Spinal cord (tissue), 10 donors: ENCODE measurements around the gene CHAT. TPM values are rescaled to one million over a fixed set of nuclear protein-coding genes. Genes with fewer than 3 reads are reported as not detected.
"Not testable (repeated sequence)": the region's sequence is repeated elsewhere in the genome, so short reads cannot be mapped to it uniquely, and the experiment has no call there.

Source experiments
- DNase-seq, 6 donors: peaks; one replicate each; pipeline versions ENCODE4 v3.0.0 to v3.0.0-alpha.2; 2013 to 2015; ENCODE audit warnings: low spot score in 6 of 6, low read depth in 4 of 6
- H3K27ac ChIP-seq: one replicate; pipeline ENCODE4 v1.5.1; 2013; ENCODE audit warnings: low read depth, low read length, control low read depth
- H3K27me3 ChIP-seq: one replicate; pipeline ENCODE4 v1.6.1; 2013; ENCODE audit warnings: low read length; ENCODE audit not compliant: control insufficient read depth, insufficient read depth
- H3K36me3 ChIP-seq: one replicate; pipeline ENCODE4 v1.6.1; 2013; ENCODE audit warnings: low read length; ENCODE audit not compliant: control insufficient read depth, insufficient read depth
- H3K4me1 ChIP-seq: one replicate; pipeline ENCODE4 v1.6.1; 2013; ENCODE audit warnings: low read length; ENCODE audit not compliant: control insufficient read depth, insufficient read depth
- H3K4me3 ChIP-seq: one replicate; pipeline ENCODE4 v1.5.1; 2013; ENCODE audit warnings: low read depth, low read length, control low read depth
- H3K9me3 ChIP-seq: one replicate; pipeline ENCODE4 v1.6.1; 2013; ENCODE audit warnings: low read length; ENCODE audit not compliant: control insufficient read depth, insufficient read depth
- WGBS: methylation state at CpG from one replicate; pipeline ENCODE4 v1.1.5; 2013; ENCODE audit warnings: missing lambda C conversion rate; ENCODE audit not compliant: insufficient coverage; 5-methylcytosine and 5-hydroxymethylcytosine counted together
- polyA plus RNA-seq, 2 donors: library from polyadenylated mRNA; unstranded; fragments of 120-200 nt; gene quantifications; one replicate each; pipeline ENCODE4 v1.2.1, GENCODE V29; 2013; ENCODE audit not compliant: insufficient read length in 2 of 2
- total RNA-seq, 2 donors: library from RNA; depleted of rRNA in 1 of 2; stranded (reverse); fragments of 120-200 nt in 1 of 2; fragments of >200 nt in 1 of 2; gene quantifications; one replicate each; pipeline versions ENCODE4 v1.2.3 to v1.2.4, GENCODE V29; 2013 to 2014
- donor health status: healthy.

CHAT gene
- total and polyA plus RNA-seq, 4 donors: 0.61 to 2.9 (median 1.7) TPM

GRCh38 chr10:49667991-49668390, 54.2 kb downstream of the CHAT start:
- 75% methylated on average over 1 of the region's 2 CpGs for WGBS
- H3K27ac ChIP-seq: no peak overlapping the region
- H3K36me3 ChIP-seq: no peaks in the 10 kb centered on the region
- peaks cover 4% of the 10 kb centered on the region for H3K4me1 ChIP-seq
- no peaks in the 10 kb centered on the region for H3K9me3 ChIP-seq
- H3K4me3 ChIP-seq: no peak overlapping the region
- DNase-seq: no peak
- H3K27me3 ChIP-seq: no peaks in the 10 kb centered on the region

- Histone ChIP-seq H3K27ac (no peak overlapping the region), H3K9me3 (no peaks in the 10 kb centered on the region), H3K36me3 (no peaks in the 10 kb centered on the region), H3K4me1 (peaks cover 4% of the 10 kb centered on the region), H3K4me3 (no peak overlapping the region), H3K27me3 (peaks cover 3% of the 10 kb centered on the region)
- DNase-seq: no peak
- WGBS: no CpG with 5 or more reads among the region's 6 CpGs
Measured at GRCh38 chr10:49668684-49669083, 54.8 kb downstream of the CHAT start.

- Histone ChIP-seq H3K9me3 (peaks cover 3% of the 10 kb centered on the region), H3K27ac (no peak overlapping the region), H3K4me1 (peaks cover 12% of the 10 kb centered on the region), H3K36me3 (no peaks in the 10 kb centered on the region), H3K27me3 (peaks cover 17% of the 10 kb centered on the region), H3K4me3 (peak overlapping the region; percentile 6)
- DNase-seq: no peak
- 7% methylated on average over 14 of the region's 19 CpGs for WGBS
Measured at GRCh38 chr10:49678827-49679479, 65.1 kb downstream of the CHAT start.

- Histone ChIP-seq H3K27me3 (peaks cover 15% of the 10 kb centered on the region), H3K4me3 (peak within 1 kb of the TSS; percentile 6), H3K36me3 (no peaks in the 10 kb centered on the region), H3K4me1 (peaks cover 12% of the 10 kb centered on the region), H3K9me3 (peaks cover 3% of the 10 kb centered on the region), H3K27ac (no peak within 1 kb of the TSS)
- DNase-seq: peak in 5 of 6 donors; percentile 26 to 90 (median 48)
- WGBS: 3% methylated on average over 36 of the region's 36 CpGs
Measured at GRCh38 chr10:49679480-49679893, 65.7 kb downstream of the CHAT start, which contains the start of gene C10orf53. TSS of gene C10orf53 (plus strand) at chr10:49679651. CDS start at chr10:49679698, 47 bp downstream.

GRCh38 chr10:49682449-49682848, 68.6 kb downstream of the CHAT start:
- H3K27me3 ChIP-seq: peaks cover 21% of the 10 kb centered on the region
- WGBS: 72% methylated on average over 5 of the region's 5 CpGs
- H3K4me3 ChIP-seq, DNase-seq, H3K36me3 ChIP-seq, H3K9me3 ChIP-seq, H3K27ac ChIP-seq: not testable (repeated sequence)
- H3K4me1 ChIP-seq: peaks cover 12% of the 10 kb centered on the region

- Histone ChIP-seq H3K4me3 (no peak overlapping the region), H3K4me1 (peaks cover 12% of the 10 kb centered on the region), H3K36me3 (no peaks in the 10 kb centered on the region), H3K27ac (no peak overlapping the region), H3K9me3 (peaks cover 1% of the 10 kb centered on the region), H3K27me3 (peaks cover 21% of the 10 kb centered on the region)
- no CpG with 5 or more reads among the region's 2 CpGs for WGBS
- DNase-seq: no peak
Measured at GRCh38 chr10:49682879-49683278, 69.0 kb downstream of the CHAT start.

GRCh38 chr10:49686651-49687050, 72.8 kb downstream of the CHAT start:
- Histone ChIP-seq H3K4me1 (no peaks in the 10 kb centered on the region), H3K27ac (no peak overlapping the region), H3K27me3 (peaks cover 46% of the 10 kb centered on the region), H3K4me3 (no peak overlapping the region), H3K9me3 (no peaks in the 10 kb centered on the region), H3K36me3 (no peaks in the 10 kb centered on the region)
- DNase-seq: no peak
- WGBS: 80% methylated on average over 3 of the region's 4 CpGs

GRCh38 chr10:49688261-49688846, 74.5 kb downstream of the CHAT start:
- Histone ChIP-seq H3K4me3 (no peak overlapping the region), H3K9me3 (no peaks in the 10 kb centered on the region), H3K36me3 (no peaks in the 10 kb centered on the region), H3K27ac (no peak overlapping the region), H3K27me3 (peaks cover 50% of the 10 kb centered on the region), H3K4me1 (no peaks in the 10 kb centered on the region)
- DNase-seq: no peak
- 24% methylated on average over 8 of the region's 8 CpGs for WGBS

GRCh38 chr10:49688920-49689319, 75.1 kb downstream of the CHAT start:
- Histone ChIP-seq H3K27ac (no peak overlapping the region), H3K36me3 (no peaks in the 10 kb centered on the region), H3K27me3 (peaks cover 50% of the 10 kb centered on the region), H3K9me3 (no peaks in the 10 kb centered on the region), H3K4me3 (no peak overlapping the region), H3K4me1 (no peaks in the 10 kb centered on the region)
- 34% methylated on average over 5 of the region's 7 CpGs for WGBS
- no peak for DNase-seq
